ENCODE measurements around the gene COL27A1.

COL27A1 gene

DNA sequence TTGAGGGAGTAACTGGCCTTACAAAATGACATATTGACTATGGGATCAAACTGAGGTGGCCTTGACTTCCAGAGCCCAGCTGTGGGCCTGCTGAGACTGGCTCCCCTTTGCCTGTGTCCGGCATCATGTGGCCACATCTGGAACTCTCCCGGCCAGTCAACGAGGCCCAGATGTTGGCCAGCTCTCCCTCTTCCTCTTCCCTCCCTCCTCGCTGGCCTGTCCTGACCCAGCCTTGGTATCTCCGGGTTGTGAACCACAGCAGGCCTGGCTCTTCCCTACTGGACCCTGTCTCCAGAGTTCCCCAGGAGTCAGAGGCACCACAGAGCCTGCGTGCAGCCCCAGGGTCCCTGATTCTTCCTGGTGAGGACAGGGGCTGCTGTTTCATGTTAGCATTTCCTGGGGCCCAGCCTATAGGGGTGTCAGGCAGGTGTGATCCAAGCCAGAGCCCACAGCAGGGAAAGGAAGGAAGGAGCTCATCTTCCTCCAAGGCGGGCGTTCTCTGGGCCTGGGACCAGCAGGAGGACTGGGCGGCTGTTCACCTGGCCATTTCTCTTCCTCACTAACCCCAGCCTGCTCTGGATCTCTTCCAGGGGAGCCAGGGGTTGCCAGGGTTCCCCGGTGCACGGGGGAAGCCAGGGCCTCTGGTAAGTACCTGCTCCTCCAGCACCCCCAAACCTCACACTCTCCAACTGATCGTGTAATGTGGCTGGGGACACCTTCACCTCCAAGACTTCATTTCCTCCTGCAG is 81.2 kb downstream of the COL27A1 start:
- H3K4me3 ChIP-seq (replicated peaks; ENCODE audit: low read depth, low read length) = no peak overlapping the region
- no peak for DNase-seq (ENCODE audit: extremely low read depth, low read depth)
- TF ChIP-seq, protein P1, sequence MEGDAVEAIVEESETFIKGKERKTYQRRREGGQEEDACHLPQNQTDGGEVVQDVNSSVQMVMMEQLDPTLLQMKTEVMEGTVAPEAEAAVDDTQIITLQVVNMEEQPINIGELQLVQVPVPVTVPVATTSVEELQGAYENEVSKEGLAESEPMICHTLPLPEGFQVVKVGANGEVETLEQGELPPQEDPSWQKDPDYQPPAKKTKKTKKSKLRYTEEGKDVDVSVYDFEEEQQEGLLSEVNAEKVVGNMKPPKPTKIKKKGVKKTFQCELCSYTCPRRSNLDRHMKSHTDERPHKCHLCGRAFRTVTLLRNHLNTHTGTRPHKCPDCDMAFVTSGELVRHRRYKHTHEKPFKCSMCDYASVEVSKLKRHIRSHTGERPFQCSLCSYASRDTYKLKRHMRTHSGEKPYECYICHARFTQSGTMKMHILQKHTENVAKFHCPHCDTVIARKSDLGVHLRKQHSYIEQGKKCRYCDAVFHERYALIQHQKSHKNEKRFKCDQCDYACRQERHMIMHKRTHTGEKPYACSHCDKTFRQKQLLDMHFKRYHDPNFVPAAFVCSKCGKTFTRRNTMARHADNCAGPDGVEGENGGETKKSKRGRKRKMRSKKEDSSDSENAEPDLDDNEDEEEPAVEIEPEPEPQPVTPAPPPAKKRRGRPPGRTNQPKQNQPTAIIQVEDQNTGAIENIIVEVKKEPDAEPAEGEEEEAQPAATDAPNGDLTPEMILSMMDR (IDR thresholded peaks at IDR 0.05; ENCODE audit: low read depth, low read length, missing control alignments) = no peak

DNA sequence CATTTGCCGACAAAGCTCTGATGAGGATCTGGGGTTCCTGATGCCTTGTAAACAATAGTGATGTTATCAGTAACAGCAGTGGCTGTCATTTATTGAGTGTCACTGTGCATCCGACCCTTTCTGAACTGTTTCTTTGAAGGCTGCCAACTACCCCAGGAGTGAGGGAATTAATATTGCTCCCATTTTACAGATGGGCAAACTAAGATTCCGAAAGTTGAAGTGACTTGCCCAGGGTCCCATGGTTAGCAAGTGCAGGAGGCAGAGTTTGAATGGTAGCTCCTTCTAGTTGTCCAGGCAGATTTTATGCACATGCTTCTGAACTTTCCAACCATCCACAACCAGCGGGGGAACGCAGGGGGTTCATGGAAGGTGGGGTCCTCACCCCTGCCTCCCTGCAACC is 81.9 kb downstream of the COL27A1 start:
- DNase-seq (ENCODE audit: extremely low read depth, low read depth) = no peak
- TF ChIP-seq, protein P1 (IDR thresholded peaks at IDR 0.05; ENCODE audit: low read depth, low read length, missing control alignments) = no peak
- H3K4me3 ChIP-seq (replicated peaks; ENCODE audit: low read depth, low read length) = no peak overlapping the region

DNA sequence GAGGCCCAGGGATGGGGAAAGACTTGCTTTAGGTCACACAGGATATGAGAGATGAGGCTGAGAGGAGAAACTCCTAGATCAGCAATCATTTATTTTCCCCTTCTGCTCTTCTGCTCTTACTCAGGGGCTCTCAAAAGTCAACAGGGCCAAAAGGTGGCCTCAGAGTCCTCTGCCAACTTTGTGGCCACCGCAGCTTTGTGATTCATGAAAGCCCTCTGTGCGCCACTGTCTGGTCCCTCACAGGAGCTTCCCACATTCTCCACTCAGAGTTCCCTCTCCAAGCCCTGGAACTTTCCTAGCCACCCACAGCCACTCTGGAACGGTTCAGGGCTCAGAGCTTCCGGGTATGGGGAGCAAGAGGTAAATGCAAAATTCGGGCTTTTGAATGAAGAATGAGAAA is 82.4 kb downstream of the COL27A1 start:
- DNase-seq (ENCODE audit: extremely low read depth, low read depth) = no peak
- H3K4me3 ChIP-seq (replicated peaks; ENCODE audit: low read depth, low read length) = no peak overlapping the region
- TF ChIP-seq, protein P1 (IDR thresholded peaks at IDR 0.05; ENCODE audit: low read depth, low read length, missing control alignments) = no peak

DNA sequence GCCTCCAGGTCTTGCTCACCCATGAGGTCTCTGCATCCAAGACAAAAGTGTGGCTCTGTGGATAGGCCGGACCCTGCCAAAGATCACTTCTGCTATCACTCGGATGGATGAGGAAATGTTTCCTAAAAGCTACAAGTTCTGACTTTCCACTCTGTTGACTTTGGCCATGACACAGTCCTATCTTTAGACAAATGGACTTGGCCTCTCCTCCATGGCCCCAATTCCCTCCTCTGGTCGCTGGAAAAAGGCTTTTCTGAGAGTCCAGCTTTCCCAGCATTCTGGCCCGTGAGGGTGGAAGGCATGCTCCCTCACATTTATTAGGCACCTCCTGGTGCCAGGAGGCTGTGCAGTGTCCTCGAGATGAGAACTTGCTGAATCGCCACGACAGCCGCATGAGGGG is 83.1 kb downstream of the COL27A1 start:
- no peak for DNase-seq (ENCODE audit: extremely low read depth, low read depth)
- TF ChIP-seq, protein P1 (IDR thresholded peaks at IDR 0.05; ENCODE audit: low read depth, low read length, missing control alignments) = no peak
- H3K4me3 ChIP-seq (replicated peaks; ENCODE audit: low read depth, low read length) = no peak overlapping the region

DNA sequence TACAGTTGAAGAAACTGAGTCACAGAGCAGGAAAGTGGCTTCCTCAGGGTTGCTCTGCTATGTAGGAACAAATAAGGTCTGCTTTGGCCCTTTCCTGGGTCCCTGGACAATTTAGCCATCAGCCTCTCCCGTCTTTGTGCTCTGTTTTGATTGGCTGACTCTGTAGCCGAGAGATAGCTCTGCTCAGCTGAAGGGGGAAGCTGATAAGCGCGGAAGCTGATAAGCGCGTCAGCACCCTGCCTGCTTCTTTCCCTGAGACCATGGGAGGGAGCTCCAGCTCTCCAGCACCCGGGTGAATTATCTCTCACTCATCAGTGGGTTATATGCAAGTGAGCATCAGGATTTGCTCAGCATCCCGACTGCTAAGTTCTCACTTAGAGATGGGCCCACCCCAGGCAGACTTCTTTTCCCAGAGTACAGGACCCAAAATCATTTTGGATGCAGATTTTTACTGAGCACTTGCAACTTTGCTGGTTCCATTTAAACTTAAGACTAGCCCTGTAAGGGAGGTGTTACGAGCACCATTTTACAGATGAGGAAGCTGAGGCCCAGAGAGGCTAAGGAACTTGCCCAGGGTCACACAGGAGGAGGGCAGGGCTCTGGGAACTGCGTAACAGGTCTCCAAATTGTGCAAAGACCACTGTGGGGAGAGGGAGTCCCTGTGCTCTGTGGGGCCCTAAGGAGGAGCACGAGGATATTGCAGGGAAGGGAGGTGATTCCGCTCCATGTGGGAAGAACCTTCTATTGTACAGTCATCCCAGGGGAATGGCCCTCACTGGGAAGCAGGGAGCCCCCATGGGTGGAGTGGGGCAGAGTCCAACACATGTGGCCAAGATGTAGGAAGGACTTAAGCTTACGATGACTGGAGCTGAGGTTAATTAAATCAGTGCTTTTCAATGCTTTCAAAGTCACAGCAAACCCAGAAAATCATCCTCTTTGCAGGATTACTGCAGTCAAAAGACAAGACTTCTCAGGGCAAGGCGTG is 83.8 kb downstream of the COL27A1 start:
- TF ChIP-seq, protein P1 (IDR thresholded peaks at IDR 0.05; ENCODE audit: low read depth, low read length, missing control alignments) = peak; percentile 32
- DNase-seq (ENCODE audit: extremely low read depth, low read depth) = peak; percentile 86
- H3K4me3 ChIP-seq (replicated peaks; ENCODE audit: low read depth, low read length) = no peak overlapping the region

DNA sequence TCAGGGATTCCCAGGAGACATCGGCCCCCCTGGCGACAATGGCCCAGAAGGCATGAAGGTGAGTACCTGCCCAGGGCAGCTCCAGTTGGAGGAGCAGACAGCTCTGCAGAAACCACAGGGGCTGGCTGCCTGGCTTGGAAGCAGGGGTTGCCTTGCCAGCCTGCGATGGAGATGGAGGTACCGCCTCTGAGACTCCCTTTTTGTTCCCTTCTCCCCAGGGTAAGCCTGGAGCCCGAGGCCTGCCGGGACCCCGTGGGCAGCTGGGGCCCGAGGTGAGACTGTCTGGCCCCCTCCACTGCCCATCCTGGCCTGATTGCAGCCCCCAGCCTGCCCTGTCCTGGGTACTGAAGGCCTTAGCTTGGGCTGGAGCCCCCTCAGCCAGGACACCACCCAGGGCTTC is 84.9 kb downstream of the COL27A1 start:
- H3K4me3 ChIP-seq (replicated peaks; ENCODE audit: low read depth, low read length) = no peak overlapping the region
- no peak for DNase-seq (ENCODE audit: extremely low read depth, low read depth)
- TF ChIP-seq, protein P1 (IDR thresholded peaks at IDR 0.05; ENCODE audit: low read depth, low read length, missing control alignments) = no peak

Data from HFF-Myc (cell line).